HG02885 (cell line): ENCODE results near the gene S100A12.
"Not testable (repeated sequence)": the region's sequence is repeated elsewhere in the genome, so short reads cannot be mapped to it uniquely, and the experiment has no call there.

Experiments used
- ATAC-seq: cut with Tn5 transposase; IDR thresholded peaks from one replicate; pipeline ENCODE4 v1.9.1; 2021; ENCODE audit warnings: mild to moderate bottlenecking; ENCODE audit not compliant: unreplicated experiment, poor library complexity

The S100A12 gene

GRCh38 chr1:153375511-153375910, at the start of gene S100A12:
Gene S100A12 (minus strand): TSS chr1:153375621. CDS start chr1:153374592, 1,029 bp downstream.
- no peak for ATAC-seq

DNA sequence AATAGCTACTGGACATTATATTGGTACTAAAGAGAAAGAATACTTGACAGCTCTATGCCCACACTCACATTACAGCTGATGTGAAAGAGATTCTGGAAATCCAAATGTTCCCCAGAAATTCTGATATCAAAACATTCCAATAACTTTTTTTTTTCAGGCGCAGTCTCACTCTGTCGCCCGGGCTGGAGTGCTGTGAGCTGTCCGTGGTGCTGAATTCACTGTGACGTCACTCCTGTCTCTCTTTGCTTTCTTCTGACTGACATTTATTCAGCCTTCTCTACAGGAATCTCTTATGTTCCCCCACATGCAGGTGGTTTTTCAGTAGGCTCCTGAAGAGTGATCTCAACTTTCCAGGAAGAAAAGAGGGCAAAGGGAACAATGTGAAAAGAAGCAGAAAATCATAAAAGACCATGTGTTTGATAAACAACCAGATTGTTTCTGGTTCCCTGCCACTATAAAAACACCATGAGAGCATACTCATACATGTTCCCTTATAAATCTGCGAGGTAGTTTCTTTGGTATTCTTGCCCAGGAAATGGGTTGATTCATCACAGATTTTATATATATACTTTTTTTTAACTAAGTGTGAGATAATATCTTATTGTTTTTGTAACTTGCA, 47.1 kb upstream of the S100A12 start:
- ATAC-seq: no peak

DNA sequence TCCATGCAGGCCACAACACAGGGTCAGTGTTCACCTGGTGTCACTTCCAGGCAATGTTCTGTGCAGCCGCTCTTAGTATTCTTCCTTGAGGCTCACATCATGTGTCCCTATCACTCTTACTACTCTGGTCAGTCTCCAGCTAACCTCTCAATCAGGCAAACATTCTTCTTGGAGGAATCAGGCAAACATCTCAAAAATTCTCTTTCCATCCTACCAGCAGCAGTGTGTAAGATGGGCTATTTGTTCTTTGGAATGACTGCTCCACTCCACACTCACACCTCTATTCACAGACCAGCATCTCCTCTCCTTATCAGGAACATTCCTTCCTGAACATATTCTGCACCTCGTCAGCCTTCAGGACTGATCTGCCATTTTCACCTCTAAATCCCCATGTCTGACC, 44.9 kb upstream of the S100A12 start:
- no peak for ATAC-seq

- ATAC-seq: not testable (repeated sequence)
Observed at GRCh38 chr1:153419436-153419793, 44.0 kb upstream of the S100A12 start.

- not testable (repeated sequence) for ATAC-seq
Observed at GRCh38 chr1:153418758-153419435, 43.5 kb upstream of the S100A12 start.

DNA sequence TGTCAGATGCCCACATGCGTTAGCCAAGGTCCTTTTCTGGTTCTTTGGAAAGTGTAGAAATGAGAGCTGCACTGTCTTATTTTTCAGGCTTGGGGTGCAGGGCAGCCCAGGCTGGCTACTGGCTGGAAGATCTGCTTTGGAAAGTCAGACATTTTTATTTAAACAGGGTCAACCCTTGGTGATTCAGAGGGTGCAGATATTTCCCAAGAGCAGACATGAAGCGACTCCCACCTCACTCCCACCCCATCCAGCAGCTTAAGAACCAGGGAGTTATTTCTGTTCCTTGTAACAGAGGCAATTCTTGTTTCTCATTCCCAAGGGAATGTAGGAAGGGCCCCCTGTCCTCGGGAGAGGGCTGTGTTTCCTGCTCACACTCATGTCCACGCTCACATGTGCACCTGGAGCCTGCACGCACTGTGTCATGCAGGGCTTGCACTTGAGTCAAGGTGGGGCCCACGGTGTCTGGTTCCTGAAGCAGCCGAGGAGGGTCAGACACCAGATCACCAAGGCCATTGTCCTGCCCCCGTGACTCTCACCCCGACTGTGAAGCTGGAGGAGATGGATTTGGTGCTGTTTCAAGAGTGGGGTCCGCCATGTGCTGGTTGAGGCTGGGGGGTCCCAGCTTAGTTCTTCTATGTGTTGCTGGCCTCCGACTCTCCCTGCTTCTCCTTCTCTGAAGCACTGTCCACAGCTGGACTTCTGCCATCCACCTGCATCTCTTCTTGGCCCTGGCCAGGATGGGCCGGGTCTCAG, 41.9 kb upstream of the S100A12 start:
- ATAC-seq: no peak

DNA sequence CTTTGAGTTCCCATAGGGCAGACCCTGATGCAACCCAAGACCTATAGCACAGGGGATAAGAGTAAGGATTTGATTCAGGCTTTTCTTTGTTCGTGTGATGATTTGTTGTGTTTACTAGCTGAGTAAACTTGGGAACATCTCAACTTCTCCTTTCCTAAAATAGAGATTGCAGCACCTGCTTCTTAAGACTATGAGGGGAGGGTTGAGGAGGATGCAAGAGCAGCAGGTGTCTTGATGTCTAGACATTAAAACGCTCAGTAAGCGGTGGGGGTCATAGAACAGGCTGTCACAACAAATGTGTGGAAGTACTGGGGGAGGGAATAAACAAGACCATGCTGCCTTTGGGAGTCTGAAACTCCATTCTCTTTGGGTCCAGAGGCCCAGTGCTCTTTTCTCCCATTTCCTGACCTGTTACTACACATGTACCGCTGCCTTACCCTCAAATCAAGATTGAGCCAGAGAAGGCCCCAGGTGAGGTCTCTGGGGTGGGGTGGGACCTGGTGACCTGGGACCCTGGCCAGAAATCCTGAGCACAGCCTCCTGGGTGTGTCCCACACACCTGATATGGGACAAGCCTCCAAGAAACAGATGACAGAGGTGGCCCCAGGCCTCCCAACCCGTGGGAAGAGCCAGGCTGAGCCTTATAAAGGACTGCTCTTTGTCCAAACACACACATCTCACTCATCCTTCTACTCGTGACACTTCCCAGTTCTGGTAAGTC, 40.6 kb upstream of the S100A12 start, which contains the start of gene S100A7A:
TSS of gene S100A7A (plus strand) at position 671 of the 721 bp plus-strand sequence. CDS start 1,563 bp downstream, outside the sequence.
- ATAC-seq: no peak

DNA sequence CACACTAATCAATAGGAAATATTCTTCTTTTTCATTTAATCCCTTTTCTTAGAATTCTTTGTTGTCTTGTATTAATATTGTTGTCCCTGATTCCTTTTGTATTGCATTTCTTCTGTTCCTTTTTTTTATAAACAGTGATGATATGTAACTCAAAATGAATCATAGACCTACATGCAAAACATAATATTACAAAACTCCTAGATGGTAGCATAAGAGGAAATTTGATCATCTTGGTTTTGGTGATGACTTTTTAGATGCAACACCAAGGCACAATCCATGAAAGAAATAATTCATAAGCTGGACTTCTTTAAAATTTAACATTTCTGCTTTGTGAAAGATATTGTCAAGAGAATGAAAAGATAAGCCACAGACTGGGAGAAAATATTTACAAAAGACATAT, 38.5 kb upstream of the S100A12 start:
- not testable (repeated sequence) for ATAC-seq

DNA sequence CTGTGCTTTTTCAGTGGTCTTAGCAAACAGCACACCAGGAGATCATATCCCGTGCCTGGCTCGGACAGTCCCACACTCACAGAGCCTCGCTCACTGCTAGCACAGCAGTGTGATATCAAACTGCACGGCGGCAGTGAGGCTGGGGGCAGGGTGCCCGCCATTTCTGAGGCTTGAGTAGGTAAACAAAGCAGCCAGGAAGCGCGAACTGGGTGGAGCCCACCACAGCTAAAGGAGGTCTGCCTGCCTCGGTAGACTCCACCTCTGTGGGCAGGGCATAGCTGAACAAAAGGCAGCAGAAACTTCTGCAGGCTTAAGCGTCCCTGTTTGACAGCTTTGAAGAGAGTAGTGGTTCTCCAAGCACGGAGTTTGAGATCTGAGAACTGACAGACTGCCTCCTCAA, 31.9 kb upstream of the S100A12 start:
- not testable (repeated sequence) for ATAC-seq

DNA sequence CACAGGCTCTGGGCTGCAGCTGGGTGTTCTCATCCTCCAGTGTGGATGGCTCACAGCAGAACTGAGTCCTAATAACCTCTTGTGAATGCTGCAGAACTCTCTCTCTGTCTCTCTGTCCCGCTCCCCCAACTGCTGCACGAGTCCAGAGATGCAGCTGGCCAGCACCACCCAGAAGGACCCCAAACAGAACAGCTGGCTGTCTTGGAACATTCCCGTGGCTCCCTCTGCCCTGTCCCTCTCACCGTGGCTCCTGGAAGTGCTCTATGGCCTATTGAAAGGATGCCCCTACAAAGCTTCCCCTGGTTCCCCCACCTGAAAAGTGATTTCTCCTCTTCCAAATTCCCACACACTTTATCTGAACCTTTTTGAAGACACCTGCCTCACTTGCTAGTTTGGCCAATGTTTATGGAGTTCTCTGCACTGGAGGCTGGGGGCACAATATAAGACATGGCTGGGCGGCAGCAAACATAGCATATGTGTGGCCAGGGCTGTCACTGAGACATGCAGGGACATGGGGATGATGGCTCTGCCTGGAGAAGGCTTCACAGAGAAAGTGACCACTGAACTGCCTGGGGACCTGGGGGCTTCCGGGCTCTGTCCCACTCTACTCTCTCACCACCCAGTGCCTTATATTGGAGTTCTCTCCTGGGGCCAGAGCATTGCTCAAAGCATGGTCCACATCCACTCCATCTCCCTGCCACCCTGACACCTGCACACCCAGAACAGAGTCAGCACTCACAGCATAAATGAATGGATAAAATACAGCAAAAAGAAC, 30.6 kb upstream of the S100A12 start:
- not testable (repeated sequence) for ATAC-seq

- no peak for ATAC-seq
Observed at GRCh38 chr1:153404768-153405167, 29.3 kb upstream of the S100A12 start.

GRCh38 chr1:153404086-153404635, 28.7 kb upstream of the S100A12 start:
- ATAC-seq: no peak

GRCh38 chr1:153403421-153404085, 28.1 kb upstream of the S100A12 start:
- ATAC-seq: no peak

DNA sequence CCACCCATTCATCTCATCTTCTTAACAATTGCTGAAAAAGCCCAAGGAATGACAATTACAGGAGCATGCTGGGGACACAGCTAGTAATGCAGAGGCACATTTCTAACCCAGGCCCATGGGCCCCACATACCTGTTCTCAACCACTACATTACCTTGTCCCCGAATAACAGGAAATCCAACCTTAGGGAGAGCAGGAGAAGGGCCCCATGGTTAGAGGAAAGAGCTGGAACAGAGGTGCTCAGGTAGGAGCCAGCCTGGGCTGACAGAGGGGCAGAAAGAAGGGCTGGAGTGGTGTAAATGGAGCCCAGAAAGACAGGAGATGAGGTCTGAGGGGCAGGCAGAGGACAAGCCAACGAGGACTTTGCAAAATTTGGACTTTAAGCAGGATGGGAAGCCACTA, 26.8 kb upstream of the S100A12 start:
- ATAC-seq: no peak

- ATAC-seq: no peak
Observed at GRCh38 chr1:153401461-153401860, 26.0 kb upstream of the S100A12 start.

DNA sequence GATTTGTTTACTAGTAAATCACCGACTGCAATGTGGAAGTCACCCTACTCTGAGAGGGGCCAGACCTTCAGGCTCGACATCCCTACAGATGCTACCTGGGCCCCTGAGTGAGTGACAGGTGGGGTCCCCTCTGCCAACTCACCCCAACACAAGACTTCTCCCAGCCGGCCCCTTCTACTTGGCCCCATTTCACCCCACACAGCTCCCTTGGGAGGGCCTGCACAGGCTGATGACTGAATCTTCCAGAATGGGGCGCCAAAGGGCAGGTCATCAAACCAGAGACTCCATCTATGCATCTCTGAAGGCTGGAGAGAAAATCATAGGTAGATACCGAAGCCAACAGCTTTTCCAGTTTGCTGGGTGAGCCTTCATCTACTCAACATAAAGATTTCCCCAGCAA, 24.8 kb upstream of the S100A12 start:
- ATAC-seq: no peak

DNA sequence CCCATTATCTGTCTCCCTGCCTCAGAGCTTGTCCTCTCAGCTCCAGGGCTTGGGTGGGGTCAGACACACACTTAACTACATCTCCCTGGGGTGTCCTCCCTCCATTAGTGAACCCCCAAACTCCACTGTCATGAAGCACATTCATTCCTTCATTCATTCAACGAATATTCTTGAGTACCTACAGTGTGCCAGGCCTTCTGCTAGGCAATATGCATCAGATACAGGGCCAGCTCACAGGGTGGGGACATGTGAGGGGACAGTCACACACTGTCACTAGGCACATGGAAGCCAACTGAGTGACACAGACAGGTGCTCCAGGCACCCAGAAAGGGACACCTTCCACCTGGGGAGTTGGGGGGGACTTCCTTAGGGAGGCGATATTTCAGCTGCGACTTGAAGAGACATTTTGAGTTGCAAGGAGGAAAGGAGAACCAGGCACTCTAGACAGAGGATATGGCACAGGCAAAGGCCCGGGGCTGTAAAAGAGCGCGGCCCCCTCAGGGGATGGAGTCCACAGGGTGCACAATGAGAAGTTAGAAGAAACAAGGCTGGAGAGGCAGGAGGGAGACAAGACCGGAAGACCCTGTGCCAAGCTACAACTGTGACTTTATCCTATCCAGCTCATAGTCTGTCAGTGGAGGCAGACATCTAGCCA, 24.1 kb upstream of the S100A12 start:
- no peak for ATAC-seq

- ATAC-seq: no peak
Observed at GRCh38 chr1:153397924-153398651, 22.7 kb upstream of the S100A12 start.
